GM19043 (cell line): ENCODE results near the gene ATRNL1.
"Not testable (repeated sequence)": the region's sequence is repeated elsewhere in the genome, so short reads cannot be mapped to it uniquely, and the experiment has no call there.

Experiments
- ATAC-seq: cut with Tn5 transposase; IDR thresholded peaks from one replicate; pipeline ENCODE4 v1.9.1; 2021; ENCODE audit warnings: low read depth; ENCODE audit not compliant: unreplicated experiment

Gene ATRNL1

DNA sequence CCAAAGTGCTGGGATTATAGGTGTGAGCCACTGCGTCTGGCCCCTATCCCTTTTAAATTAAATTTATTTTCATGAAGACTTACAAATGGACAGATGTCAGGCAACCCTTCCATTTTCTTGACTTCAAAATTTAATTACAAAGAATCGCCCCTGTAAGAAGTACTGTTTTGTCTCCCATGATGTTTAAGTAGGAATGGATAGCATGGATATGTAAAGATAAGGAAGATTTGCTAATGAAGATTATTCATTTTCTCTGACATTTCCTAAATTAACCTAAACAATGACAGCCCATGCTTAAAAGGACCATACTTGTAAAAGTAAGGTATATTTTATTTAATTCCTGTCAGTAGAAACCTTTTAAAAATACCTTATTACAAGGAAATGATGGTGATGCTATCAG is 627.0 kb downstream of the ATRNL1 start:
- ATAC-seq = no peak

DNA sequence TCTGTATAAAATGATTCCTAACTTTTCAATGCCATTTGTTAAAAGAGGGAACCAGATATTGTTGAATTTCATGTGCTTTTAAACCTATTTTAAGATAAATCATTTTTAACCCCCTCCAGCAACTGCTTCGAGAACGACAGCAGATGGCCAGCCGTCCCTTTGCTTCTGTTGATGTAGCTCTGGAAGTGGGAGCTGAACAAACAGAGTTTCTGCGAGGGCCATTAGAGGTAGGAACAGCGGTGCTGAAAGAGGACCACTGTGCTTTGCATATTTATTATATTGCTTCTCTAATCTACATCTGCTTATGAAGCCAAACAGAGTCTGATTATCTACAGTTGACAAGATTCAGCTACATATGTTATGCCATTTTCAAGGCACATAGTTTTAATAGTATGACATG is 634.0 kb downstream of the ATRNL1 start:
- no peak for ATAC-seq

DNA sequence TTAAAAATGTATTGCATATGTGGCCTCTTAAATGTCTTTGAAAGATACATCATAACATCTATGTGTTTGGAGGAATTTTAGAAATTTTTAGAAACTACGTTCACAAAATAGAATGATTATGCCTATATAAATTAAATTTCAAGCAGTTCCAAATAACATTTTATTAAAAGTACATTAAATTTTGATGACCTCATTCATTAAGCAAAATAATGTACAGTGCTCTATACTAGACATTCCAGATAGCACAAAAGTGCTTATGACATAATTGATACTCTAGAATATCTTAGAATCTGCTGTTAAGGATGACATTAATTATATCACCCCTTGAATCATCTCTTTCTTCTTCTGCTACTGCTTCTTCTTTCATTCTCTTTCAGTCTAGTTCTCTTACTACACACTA is 650.9 kb downstream of the ATRNL1 start:
- ATAC-seq = no peak

DNA sequence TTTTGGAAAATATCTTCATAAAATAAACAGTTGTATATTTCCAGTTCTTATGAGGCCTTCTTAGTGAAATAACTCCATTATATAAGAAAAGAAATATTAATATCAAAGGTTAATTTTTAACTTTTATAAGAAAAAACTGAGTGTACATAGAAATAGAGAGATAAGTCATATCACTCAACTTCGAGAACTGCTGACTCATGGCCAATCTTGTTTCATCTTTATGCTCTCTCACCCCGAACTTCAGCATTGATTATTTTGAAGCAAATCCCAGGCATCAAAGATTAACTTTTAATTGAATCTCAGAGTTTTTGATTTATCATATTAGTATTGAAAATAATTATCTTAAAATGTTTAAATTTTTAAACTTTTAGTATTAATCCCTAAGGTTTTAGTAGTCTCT is 652.8 kb downstream of the ATRNL1 start:
- ATAC-seq = no peak

DNA sequence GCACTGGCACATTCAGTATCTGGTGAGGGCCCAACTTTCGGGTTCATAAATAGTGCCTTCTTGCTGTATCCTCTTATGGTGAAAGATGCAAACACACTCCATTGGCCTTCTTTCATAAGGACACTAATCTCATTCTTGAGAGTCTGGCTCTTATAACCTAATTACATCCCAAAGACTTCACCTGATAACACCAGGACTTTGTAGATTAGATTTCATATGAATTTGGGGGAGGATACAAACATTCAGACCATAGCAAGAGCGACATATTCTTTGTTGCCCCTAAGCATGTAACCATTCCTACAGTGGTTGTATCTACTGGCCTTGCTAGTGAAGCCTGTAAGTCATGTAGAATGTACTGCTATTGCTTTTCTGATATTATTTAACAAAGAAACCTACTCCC is 654.6 kb downstream of the ATRNL1 start:
- no peak for ATAC-seq

DNA sequence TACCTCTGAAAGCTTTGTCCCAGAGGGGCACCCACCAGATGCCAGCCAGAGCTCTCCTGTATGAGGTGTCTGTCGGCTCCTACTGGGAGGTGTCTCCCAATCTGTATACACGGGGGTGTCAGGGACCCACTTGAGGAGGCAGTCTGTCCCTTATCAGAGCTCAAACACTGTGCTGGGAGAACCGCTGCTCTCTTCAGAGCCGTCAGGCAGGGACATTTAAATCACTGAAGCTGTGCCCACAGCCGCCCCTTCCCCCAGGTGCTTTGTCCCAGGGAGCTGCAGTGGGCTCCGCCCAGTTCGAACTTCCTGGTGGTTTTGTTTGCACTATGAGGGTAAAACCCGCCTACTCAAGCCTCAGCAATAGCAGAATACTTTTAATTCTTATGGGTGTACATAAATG is 665.3 kb downstream of the ATRNL1 start:
- not testable (repeated sequence) for ATAC-seq

DNA sequence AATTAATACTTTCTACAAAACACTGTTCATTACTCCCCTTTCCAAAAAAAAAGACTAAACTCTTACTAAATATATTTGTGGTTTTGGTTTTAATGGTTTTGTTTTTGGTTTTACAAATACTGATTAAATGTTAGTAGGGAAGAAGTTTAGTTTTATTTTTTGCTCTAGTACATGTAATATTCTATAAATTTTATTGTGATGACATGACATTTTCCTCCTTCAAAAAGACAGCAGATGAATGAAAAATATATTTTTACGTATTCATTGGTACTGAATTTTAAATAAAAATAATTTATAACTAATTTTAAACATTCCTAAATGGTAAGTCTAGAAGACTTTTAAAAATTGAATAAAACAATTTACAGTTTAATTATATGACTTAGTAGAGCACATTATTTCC is 667.0 kb downstream of the ATRNL1 start:
- ATAC-seq = no peak

DNA sequence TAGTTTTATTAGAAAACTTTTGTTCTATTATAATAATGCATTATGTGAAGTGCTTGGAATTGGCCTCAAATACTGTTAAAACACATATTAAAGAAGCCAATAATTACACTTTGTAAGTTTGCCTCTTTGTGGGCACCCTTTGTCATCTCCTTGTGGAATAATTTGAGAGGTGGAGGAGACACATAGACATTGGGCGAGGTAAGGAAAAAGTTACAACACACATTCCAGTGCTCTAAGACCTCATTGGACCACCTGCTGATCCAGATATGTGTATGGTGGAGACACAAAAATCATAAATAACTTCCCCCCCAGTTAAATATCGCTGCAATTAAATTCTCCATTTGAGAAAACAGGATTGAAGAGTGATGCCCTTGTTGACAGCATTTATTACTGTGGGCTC is 668.0 kb downstream of the ATRNL1 start:
- no peak for ATAC-seq

DNA sequence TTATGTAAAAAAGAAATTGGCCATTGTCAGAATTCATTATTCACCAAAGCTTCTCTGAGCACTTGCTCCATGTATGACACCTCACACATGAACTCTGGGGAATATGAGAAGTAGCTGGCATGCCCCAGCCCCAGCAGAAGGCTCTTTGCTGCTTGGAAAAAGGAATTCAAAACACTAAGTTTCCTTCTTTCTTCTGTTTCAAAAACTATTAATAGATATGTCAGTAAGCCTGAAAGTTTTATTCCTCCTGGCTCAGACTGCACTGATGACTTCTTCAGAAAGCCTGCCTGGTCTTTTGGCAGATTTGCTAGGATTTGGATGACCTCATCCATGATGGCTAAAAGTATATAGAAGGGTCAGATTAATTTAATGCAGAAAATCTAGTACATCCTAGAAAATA is 668.9 kb downstream of the ATRNL1 start:
- no peak for ATAC-seq

DNA sequence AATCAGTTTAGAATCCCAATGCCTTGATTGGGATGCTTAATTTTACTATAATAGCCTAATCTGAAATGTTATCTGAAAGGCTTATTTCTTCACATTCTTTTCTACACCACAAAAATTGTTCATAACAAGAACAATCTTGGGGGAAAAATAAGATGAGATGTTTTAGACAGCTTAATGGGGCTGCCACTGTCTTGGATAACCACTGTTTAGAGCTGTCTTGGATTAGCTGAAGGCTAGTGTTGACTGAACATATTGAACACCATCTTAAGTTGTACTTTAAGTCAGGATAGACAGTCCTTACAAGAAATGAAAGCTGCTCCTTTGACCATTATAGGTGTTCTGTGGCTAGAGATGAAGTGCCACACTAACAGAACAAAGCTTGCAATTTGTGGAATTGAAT is 678.6 kb downstream of the ATRNL1 start:
- no peak for ATAC-seq

DNA sequence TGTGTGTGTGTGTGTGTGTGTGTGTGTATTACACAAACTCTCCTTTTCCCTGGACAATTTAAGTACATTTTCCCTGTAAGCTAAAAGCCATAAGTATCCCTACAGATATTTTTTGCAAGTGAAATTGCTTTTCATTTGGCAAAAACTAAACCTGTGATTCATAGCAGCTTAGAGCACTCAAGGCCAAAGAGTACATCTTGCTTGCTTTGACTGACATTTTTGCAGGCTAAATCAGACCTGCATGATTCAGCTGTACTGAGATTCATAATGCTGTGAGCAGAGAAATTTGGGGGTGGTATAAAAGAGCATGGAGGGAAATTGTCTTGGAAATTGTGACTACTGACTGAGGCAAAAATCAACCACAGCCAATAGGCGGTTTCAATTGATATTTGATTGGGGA is 679.4 kb downstream of the ATRNL1 start:
- no peak for ATAC-seq

DNA sequence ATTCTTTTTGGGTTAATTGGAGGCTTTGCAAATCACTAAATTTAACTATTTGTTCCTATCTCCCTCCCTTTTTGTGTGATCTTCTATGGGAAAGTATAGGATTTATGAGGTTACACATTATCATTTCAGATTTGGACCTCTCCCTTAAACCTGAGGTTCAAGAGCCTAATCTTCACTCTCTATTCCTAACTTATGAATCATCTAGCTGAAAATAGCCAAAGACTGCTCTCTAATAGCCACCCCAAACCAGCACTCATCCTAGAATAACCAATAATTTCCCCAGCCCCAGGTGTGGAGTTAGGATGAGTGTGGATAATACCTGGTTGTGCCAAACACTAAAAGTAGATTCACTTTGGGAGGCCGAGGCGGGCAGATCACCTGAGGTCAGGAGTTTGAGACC is 680.7 kb downstream of the ATRNL1 start:
- ATAC-seq = no peak

DNA sequence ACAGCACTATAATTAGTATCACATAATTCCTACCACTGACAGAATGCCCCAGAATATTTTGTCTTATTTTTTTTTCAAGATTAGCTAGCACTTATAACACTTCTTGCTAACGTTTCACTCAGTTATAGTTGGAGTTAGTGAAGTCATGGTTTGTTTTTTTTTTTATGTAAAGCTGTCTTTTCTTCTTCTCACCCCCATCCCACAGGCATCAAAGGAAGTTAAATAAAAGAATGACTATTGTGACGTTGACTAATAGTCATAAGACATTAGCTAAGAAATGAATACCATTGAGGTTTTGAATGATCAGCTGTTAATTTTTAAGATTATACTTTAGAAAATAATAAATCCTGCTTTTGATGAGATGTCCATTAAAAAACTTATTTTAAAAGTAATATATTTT is 681.6 kb downstream of the ATRNL1 start:
- no peak for ATAC-seq

DNA sequence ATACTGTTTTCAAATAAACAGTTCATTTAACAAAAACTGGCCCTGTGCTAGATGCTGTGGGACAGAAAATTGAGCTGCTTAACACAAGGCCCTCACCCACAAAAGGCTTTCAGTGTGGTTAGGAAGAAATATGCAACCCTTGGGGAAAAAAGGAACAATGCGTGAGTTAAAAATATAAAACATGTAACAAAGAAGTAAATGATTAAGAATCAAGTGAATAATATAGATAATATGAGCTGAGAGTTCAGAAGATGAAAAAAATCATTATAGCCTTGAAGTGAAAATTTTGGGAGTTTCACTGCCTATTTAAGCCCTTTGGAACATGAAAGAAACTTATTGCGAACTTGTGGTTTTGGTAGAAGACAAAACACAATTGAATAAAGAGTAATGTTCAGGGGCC is 684.5 kb downstream of the ATRNL1 start:
- no peak for ATAC-seq

DNA sequence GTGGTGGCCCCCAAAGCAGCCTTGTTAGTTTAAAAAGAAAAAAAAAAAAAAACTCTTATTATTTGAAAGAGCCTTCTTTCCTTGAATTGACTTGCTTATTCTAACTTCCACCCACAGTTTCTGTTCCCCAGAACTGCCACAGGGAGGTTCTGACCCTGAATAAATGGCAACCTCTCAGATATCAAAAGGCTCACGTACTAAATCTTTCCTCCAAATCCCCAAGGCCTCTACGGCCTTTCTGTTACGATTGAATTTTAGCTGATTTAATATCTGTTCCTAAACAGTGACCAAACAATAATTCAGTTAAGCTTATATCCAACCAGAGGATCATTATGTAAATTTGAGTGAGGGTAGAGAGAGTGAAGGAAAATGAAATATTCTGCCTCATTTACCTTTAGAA is 697.1 kb downstream of the ATRNL1 start:
- no peak for ATAC-seq

DNA sequence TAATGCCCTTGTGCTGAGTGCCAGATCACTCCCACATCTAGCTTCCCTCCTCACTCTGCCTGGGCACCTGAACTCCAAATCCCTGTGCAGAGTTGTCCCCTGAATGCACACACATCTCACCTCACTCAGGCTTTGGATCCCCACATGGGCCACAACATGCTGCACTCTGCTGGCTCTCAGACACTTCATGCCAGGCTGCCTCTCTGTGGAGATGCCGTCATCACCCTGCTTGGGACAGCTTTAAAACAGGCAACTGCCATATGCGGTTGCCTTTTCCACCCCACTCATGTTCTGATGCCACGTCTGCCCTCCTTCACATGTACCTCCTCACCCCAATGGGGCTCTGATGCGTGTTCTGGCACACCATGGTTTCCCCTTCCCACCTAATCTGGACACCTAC is 702.8 kb downstream of the ATRNL1 start:
- ATAC-seq = no peak

DNA sequence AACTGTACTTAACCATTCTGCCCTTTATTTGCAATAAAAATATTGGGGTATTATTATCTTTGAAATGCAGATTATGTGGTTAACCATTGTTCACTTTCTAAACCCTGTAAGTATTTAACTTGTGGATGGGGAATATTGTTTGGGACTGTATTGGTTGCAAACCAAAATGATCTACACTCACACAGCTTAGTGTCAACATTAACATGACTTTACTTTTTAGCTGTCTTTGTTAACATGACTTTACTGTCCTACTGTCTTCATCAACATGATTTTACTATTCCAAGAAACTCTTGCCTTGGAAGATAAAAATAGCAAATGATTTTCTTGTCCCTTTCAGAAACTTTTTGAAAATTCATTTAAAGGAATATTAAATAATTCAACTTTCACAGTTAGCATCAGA is 708.3 kb downstream of the ATRNL1 start:
- no peak for ATAC-seq

DNA sequence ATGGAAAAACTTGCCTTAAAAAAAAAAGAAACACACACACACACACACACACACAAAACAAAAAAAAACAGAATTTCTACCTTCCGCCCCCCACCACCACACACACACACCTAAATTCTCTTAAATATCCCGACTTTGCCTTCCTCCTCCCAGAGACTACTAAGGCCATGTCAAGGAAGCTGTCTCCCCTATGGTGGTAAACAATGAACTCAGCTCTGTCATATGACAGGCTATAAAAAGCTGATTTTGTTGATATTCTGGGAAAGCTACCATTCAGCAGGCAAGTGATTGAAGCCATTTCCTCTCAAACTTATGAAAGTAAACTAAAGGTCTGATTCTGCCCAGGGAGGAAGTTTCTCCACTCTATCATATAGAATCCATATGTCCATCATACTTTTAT is 708.8 kb downstream of the ATRNL1 start:
- no peak for ATAC-seq

DNA sequence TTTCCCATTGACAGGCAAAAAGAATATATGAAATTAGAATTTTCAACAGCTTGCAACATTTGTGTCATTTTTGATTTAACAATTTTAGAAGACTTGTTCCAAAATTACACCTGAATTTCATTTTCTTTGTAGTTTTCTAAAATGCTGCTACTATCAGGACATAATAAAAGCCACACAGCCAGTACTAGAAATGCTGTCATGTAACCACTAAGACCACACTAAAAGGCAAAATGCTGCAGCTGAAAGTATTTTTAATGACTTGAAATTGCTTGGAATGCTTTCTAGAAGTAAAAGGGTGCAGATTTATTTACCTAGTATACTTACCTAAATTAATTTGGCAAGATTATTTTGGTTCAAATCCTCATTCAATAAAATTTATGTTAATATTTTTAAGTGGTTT is 709.7 kb downstream of the ATRNL1 start:
- no peak for ATAC-seq

DNA sequence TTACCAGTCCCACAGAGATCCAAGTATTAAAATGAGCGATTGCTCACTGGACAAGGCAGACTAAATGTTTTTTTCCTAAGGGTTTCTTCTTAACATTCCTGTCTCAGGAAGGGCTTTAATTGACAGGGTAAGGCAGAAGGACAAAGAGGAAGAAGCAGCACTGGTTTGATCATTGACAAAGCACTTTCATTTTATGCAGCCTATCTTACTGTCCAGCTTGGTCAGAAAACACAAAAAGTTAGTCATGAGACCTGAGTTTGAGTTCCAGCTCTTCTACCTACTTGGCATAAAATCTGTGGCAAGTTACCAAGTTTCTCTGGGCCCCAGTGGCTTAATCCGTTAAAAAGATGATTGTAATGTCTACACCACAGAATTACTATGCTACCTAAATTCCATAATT is 721.4 kb downstream of the ATRNL1 start:
- no peak for ATAC-seq

DNA sequence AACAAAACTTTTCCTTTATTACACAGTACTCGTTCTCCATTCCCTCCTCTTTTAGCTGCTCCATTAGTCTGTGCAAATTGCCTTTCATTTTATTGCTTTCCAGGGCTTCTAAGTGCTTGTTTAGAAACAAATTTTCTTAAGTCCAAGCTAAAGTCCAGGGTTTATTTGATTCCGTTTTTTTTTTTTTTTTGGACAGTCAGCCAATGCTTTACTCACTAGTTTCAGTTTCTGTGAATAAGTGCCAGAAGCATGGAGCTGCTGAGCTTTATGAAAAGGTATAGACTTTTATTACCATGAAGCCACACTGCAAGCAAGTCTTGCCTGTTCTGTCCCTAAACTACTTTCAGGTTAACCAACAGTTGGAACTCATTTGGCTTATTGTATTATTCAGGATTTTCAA is 724.8 kb downstream of the ATRNL1 start:
- ATAC-seq = no peak

DNA sequence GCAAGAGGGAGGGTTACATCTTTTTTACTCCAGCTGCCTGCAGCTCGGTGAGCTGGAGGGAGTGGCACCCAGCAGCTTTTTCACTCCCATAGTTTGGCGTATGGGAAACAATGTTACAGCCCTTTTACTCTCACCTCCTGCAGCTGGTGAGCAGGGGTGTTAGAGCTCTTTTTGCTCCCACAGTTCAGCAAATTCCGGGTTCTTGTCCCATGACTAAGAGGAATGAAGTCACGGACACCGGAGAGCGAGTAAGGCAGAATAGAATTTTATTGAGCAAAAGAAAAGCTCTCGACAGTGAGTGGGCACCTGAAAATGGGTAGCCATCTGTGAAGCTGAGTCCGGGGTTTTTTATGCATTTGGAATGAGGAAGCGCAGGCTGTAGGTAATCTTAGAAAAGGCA is 733.2 kb downstream of the ATRNL1 start:
- no peak for ATAC-seq

DNA sequence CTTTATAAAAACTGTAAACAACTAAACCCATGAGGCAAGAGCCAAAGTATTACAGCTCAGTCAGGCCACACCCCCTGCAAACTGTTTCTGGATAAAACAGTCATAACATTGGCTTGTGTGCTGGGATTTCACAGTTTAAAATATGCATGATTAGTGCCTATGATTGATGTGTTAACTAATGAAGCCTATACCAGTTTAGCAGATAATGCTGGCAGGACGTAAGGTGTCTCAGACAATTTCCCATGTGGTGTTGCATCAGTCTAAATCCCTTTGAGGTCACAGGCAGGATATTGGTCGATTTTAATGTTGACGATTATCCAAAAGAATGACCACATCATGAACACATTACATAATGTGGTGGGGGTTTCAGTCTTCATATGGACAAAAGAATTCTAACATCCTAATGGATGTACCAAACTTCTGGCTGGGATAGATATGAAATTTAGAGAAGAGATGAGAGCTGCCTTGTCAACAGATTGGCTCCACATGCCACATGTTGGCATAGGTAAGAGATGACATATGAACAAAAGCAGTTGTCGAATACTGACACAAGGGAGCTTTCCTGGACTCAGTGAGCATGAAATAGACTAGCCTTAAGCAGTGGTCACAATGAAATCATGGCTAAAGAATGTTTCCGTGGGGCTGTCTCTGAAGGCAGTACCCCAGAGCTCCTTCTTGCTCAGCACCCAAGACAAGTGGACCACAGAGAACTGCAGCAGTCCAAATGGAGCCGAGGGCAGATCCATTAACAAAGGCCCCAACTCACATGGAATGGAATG is 734.3 kb downstream of the ATRNL1 start:
- ATAC-seq = no peak
